Measurements from ENCODE around the gene TRO.

The TRO gene

GRCh38 chrX:54920610-54921426, at the start of gene TRO:
Gene TRO (plus strand): TSS chrX:54920824. CDS start chrX:54922247, 1,423 bp downstream.
- Mint-ChIP-seq H3K4me3 (peak within 1 kb of the TSS; percentile 89), H3K27ac (peak within 1 kb of the TSS; percentile 67), H3K9me3 (no peaks in the 10 kb centered on the region), H3K36me3 (no peaks in the 10 kb centered on the region), H3K4me1 (peaks cover 24% of the 10 kb centered on the region)
- ATAC-seq, result no peak
- no peak for DNase-seq (ENCODE audit: low spot score in 2 of 2)

- Mint-ChIP-seq H3K27ac (no peak overlapping the region), H3K4me3 (no peak overlapping the region), H3K36me3 (no peaks in the 10 kb centered on the region), H3K9me3 (no peaks in the 10 kb centered on the region), H3K4me1 (no peaks in the 10 kb centered on the region)
- DNase-seq (ENCODE audit: low spot score in 2 of 2) (no peak), ATAC-seq (no peak)
Observed at GRCh38 chrX:54885740-54886139, 34.9 kb upstream of the TRO start.

GRCh38 chrX:54891573-54891972, 29.1 kb upstream of the TRO start:
- H3K4me3 Mint-ChIP-seq, result no peak overlapping the region
- ATAC-seq, result peak; percentile 46
- no peak overlapping the region for H3K27ac Mint-ChIP-seq
- no peaks in the 10 kb centered on the region for H3K4me1 Mint-ChIP-seq
- no peak for DNase-seq (ENCODE audit: low spot score in 2 of 2)
- no peaks in the 10 kb centered on the region for H3K36me3 Mint-ChIP-seq
- no peaks in the 10 kb centered on the region for H3K9me3 Mint-ChIP-seq

- Mint-ChIP-seq H3K36me3 (no peaks in the 10 kb centered on the region), H3K9me3 (no peaks in the 10 kb centered on the region), H3K4me1 (no peaks in the 10 kb centered on the region), H3K27ac (no peak overlapping the region), H3K4me3 (no peak overlapping the region)
- DNase-seq (ENCODE audit: low spot score in 2 of 2) (no peak), ATAC-seq (no peak)
Observed at GRCh38 chrX:54894159-54894558, 26.5 kb upstream of the TRO start.

- no peak for ATAC-seq
- Mint-ChIP-seq H3K27ac (no peak overlapping the region), H3K36me3 (no peaks in the 10 kb centered on the region), H3K4me1 (no peaks in the 10 kb centered on the region), H3K4me3 (no peak overlapping the region), H3K9me3 (peaks cover 4% of the 10 kb centered on the region)
- no peak for DNase-seq (ENCODE audit: low spot score in 2 of 2)
Observed at GRCh38 chrX:54909941-54910340, 10.7 kb upstream of the TRO start.

GRCh38 chrX:54921427-54922021, 900 bp downstream of the TRO start:
- peaks cover 24% of the 10 kb centered on the region for H3K4me1 Mint-ChIP-seq
- no peaks in the 10 kb centered on the region for H3K36me3 Mint-ChIP-seq
- ATAC-seq, result peak; percentile 39
- H3K4me3 Mint-ChIP-seq, result peak overlapping the region; percentile 89
- peak overlapping the region; percentile 67 for H3K27ac Mint-ChIP-seq
- DNase-seq (ENCODE audit: low spot score in 2 of 2), result peak in 1 of 2 donors; percentile 62
- H3K9me3 Mint-ChIP-seq, result no peaks in the 10 kb centered on the region

GRCh38 chrX:54922547-54922946, 1.9 kb downstream of the TRO start:
- no peak for ATAC-seq

GRCh38 chrX:54923376-54923775, 2.8 kb downstream of the TRO start:
- DNase-seq (ENCODE audit: low spot score in 2 of 2) (no peak), ATAC-seq (no peak)
- Mint-ChIP-seq H3K4me3 (no peak overlapping the region), H3K4me1 (peaks cover 24% of the 10 kb centered on the region), H3K36me3 (no peaks in the 10 kb centered on the region), H3K9me3 (no peaks in the 10 kb centered on the region), H3K27ac (no peak overlapping the region)

More at GRCh38 chrX:54922547-54922946, 1.9 kb downstream of the TRO start:
- H3K4me1 Mint-ChIP-seq, result peaks cover 24% of the 10 kb centered on the region
- H3K9me3 Mint-ChIP-seq, result no peaks in the 10 kb centered on the region
- no peak for DNase-seq (ENCODE audit: low spot score in 2 of 2)
- peak overlapping the region; percentile 89 for H3K4me3 Mint-ChIP-seq
- H3K27ac Mint-ChIP-seq, result no peak overlapping the region
- H3K36me3 Mint-ChIP-seq, result no peaks in the 10 kb centered on the region

GRCh38 chrX:54926978-54927377, 6.4 kb downstream of the TRO start:
- DNase-seq (ENCODE audit: low spot score in 2 of 2), result no peak
- no peak overlapping the region for H3K27ac Mint-ChIP-seq
- H3K36me3 Mint-ChIP-seq, result no peaks in the 10 kb centered on the region
- no peaks in the 10 kb centered on the region for H3K9me3 Mint-ChIP-seq
- no peak overlapping the region for H3K4me3 Mint-ChIP-seq
- ATAC-seq, result no peak
- H3K4me1 Mint-ChIP-seq, result peaks cover 5% of the 10 kb centered on the region

GRCh38 chrX:54928876-54929275, 8.3 kb downstream of the TRO start:
- H3K4me1 Mint-ChIP-seq, result no peaks in the 10 kb centered on the region
- no peak overlapping the region for H3K4me3 Mint-ChIP-seq
- no peak for ATAC-seq
- no peak for DNase-seq (ENCODE audit: low spot score in 2 of 2)
- H3K9me3 Mint-ChIP-seq, result no peaks in the 10 kb centered on the region
- H3K36me3 Mint-ChIP-seq, result no peaks in the 10 kb centered on the region
- H3K27ac Mint-ChIP-seq, result no peak overlapping the region

GRCh38 chrX:54930291-54931049, 9.8 kb downstream of the TRO start:
- DNase-seq (ENCODE audit: low spot score in 2 of 2), result no peak
- ATAC-seq, result no peak
- H3K36me3 Mint-ChIP-seq, result no peaks in the 10 kb centered on the region
- no peaks in the 10 kb centered on the region for H3K4me1 Mint-ChIP-seq
- H3K27ac Mint-ChIP-seq, result no peak overlapping the region
- no peak overlapping the region for H3K4me3 Mint-ChIP-seq
- H3K9me3 Mint-ChIP-seq, result no peaks in the 10 kb centered on the region

- no peaks in the 10 kb centered on the region for H3K4me1 Mint-ChIP-seq
- ATAC-seq, result no peak
- no peaks in the 10 kb centered on the region for H3K9me3 Mint-ChIP-seq
- no peak overlapping the region for H3K27ac Mint-ChIP-seq
- no peak overlapping the region for H3K4me3 Mint-ChIP-seq
- H3K36me3 Mint-ChIP-seq, result no peaks in the 10 kb centered on the region
- no peak for DNase-seq (ENCODE audit: low spot score in 2 of 2)
Observed at GRCh38 chrX:54931107-54931506, 10.5 kb downstream of the TRO start.

GRCh38 chrX:54933150-54933826, 12.7 kb downstream of the TRO start:
- no peak overlapping the region for H3K27ac Mint-ChIP-seq
- ATAC-seq, result no peak

GRCh38 chrX:54934058-54934457, 13.4 kb downstream of the TRO start:
- H3K27ac Mint-ChIP-seq, result no peak overlapping the region
- no peaks in the 10 kb centered on the region for H3K9me3 Mint-ChIP-seq
- H3K4me3 Mint-ChIP-seq, result no peak overlapping the region
- ATAC-seq (no peak), DNase-seq (ENCODE audit: low spot score in 2 of 2) (no peak)
- no peaks in the 10 kb centered on the region for H3K36me3 Mint-ChIP-seq
- H3K4me1 Mint-ChIP-seq, result no peaks in the 10 kb centered on the region

More at GRCh38 chrX:54933150-54933826, 12.7 kb downstream of the TRO start:
- Mint-ChIP-seq H3K4me3 (no peak overlapping the region), H3K36me3 (no peaks in the 10 kb centered on the region), H3K4me1 (no peaks in the 10 kb centered on the region), H3K9me3 (no peaks in the 10 kb centered on the region)
- DNase-seq (ENCODE audit: low spot score in 2 of 2), result no peak

- no peaks in the 10 kb centered on the region for H3K4me1 Mint-ChIP-seq
- no peaks in the 10 kb centered on the region for H3K36me3 Mint-ChIP-seq
- no peaks in the 10 kb centered on the region for H3K9me3 Mint-ChIP-seq
- no peak overlapping the region for H3K27ac Mint-ChIP-seq
- ATAC-seq, result no peak
- DNase-seq (ENCODE audit: low spot score in 2 of 2), result no peak
- H3K4me3 Mint-ChIP-seq, result no peak overlapping the region
Observed at GRCh38 chrX:54934890-54935289, 14.3 kb downstream of the TRO start.
